ENCODE results near the gene M6PR.
"Not testable (repeated sequence)": the region's sequence is repeated elsewhere in the genome, so short reads cannot be mapped to it uniquely, and the experiment has no call there.

The M6PR gene

DNA sequence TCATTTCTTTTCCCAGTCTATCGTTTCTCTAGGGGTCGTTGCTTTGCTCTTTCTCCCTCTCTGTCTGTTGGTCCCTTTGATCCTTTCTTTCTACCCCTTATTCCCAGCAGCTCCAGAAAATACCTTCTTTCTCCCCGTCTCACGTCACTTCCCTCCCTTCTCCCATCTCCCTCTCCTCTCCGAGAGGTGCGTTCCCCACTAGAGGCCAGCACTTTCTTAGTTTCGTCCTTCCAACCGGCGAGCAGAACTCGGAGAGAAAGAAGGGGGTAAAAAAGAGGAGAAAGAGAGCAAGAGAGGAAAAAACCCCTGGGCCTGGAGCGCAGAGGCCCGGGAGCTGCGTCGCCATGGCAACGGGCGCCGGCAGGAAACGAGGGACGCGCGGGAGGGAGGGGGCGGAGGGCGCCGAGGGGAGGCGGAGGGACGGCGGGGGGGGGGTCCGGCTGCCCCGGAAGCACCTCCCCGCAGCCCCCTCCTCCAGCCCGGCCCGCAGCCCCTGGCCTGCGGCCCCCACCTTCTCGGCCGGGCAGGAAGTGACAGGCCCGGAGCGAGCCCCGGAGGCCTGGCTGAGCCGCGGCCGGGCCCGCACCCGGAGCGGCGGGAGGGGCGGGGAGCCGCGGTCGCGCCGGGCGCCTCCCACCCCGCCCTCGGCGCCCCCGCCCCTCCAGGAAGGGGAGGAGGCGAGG lies 35.3 kb downstream of the M6PR start, which contains the start of gene PHC1:
Gene PHC1 (plus strand): TSS at position 477 of the 683 bp plus-strand sequence. CDS start 3,169 bp downstream, outside the sequence.
- DNase-seq (ENCODE audit: low read depth in 4 of 4, low spot score in 1 of 4) = peak; percentile 38 to 73 (median 52)

DNA sequence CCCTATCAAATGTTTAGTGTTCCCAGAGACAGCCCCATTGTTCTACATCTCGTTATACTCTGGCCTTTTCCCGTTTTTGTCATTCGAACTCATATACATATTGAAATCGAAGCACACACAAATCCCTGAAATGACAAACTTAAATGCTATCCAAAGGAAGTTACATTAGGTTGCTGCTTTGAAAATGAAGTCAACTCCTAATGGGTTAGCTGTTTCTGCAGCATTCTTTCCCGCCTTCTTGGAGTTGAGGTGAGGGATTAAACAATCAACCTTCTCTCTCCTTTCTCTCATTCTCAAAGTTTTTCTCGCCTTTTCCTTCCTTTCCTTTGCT lies 35.8 kb downstream of the M6PR start:
- no peak for DNase-seq (ENCODE audit: low read depth in 4 of 4, low spot score in 1 of 4)

DNA sequence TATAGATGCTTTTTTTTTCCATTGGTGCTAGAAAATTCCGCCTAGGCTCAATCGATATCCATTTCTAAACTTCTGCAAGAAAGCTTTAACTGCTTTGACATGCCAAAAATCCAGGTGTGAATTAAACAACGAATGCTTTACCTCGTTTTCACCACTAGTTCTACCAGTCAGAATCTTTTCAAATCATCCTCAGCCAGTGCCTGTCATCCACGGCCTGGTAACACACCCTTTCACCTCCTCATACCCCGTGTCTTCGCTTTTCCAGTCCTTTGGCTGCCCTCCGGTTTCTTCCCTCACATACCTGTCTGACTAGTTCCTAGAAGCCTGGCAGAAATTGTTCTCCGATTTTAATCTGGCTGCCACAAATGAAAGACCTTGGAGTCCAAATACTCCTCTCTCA lies 36.5 kb downstream of the M6PR start:
- no peak for DNase-seq (ENCODE audit: low read depth in 4 of 4, low spot score in 1 of 4)

DNA sequence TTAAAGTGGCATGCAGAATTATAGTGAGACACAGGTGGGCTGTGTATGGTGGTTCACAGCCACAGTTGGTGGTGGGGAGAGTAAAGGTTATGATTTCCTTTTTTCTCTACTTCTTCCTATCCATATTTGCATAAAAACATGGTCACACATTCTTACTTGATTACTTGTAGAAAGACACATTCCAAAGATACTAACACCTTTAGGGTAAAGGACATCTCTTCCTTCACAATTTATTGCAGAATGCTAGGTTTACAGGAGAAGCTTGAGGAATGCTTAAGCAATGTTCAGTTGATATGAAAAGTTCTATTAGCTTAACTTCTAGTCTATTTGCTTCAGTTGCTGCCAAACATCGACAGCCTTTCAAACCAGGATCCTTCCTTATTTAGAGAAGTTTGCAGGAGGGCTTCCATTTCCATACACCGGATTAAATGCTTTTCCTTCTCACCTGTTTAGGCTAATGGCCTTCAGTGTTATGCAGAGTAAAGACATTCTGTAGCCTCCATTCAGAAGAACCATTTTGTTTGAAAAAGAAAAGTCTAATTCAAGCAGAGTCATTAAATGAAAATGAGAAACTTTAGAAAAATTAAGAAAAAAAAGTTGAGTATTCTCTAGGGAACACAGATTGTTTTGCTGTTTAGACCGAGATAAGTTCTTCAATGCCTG lies 37.7 kb downstream of the M6PR start:
- DNase-seq (ENCODE audit: low read depth in 4 of 4, low spot score in 1 of 4) = no peak

DNA sequence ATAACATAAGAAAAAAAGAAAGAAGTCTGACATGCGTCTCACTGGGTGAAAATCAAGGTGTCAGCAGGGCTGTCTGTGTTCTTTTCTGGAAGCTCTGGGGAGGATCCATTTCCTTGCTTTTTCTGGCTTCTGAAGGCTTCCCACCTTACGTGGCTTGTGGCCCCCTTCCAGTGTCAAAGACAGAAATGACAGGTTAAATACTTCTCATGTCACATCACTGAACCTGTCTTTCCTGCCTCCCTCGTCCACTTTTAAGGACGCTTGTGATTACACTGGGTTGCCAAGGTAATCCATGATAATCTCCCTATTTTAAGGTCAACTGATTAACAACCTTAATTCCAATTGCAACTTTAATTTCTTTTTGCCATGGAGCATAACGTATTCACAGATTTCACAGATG lies 39.7 kb downstream of the M6PR start:
- DNase-seq (ENCODE audit: low read depth in 4 of 4, low spot score in 1 of 4) = no peak

- no peak for DNase-seq (ENCODE audit: low read depth in 4 of 4, low spot score in 1 of 4)
Measured at GRCh38 chr12:8907513-8907912, 41.9 kb downstream of the M6PR start.

DNA sequence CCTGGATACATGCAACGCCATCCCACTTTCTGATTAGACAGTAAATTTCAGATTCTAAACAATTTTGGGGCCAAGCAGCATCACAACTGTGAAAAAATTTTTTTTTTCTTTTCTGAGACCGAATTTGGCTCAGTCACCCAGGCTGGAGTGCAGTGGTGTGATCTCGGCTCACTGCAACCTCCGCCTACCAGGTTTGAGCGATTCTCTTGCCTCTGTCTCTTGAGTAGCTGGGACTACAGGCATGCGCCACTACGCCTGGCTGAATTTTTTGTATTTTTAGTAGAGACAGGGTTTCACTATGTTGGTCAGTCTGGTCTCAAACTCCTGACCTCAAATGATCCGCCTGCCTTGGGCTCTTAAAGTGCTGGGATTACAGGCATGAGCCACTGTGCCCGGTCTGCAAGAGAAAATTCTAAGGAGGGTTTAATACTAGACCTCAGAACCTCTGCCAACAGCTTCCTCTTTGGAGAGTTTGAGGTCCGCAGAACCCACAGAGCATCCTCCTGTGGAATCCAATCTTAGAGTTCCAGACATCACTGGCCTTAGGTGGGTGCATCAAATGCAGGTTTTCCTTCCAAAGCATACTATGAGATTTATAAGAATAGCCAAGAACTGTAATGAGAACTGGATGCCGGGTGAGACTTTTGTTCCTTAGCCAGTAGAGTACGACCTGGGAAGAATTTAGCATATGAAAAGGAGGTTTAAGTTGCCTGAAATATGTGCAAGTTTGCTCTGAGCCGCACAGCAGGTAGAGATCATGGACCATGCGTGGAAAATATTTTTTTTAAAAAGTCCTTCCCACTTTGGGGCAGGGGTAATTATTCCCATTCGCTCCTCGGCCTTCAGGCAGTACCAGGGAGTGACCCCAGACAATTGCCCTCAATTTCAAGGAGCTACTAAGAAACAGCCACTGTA lies 42.9 kb downstream of the M6PR start:
- no peak for DNase-seq (ENCODE audit: low read depth in 4 of 4, low spot score in 1 of 4)

DNA sequence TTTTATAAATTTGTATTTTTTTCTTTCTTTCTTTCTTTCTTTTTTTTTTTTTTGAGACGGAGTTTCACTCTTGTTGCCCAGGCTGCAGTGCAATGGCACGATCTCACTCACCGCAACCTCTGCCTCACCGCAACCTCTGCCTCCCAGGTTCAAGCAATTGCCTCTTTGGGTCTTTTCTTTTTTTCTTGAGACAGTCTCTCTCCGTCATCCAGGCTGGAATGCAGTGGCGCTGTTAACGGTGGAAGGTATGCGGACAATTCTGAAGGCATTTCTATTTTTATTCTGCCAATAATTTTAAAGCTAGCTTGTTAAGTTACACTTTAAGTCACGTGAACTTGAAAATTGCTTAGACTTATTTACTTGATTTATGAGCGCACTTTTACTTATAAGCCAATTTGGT lies 43.9 kb downstream of the M6PR start:
- DNase-seq (ENCODE audit: low read depth in 4 of 4, low spot score in 1 of 4) = no peak

- no peak for DNase-seq (ENCODE audit: low read depth in 4 of 4, low spot score in 1 of 4)
Measured at GRCh38 chr12:8904665-8905064, 44.8 kb downstream of the M6PR start.

- no peak for DNase-seq (ENCODE audit: low read depth in 4 of 4, low spot score in 1 of 4)
Measured at GRCh38 chr12:8903646-8904045, 45.8 kb downstream of the M6PR start.

DNA sequence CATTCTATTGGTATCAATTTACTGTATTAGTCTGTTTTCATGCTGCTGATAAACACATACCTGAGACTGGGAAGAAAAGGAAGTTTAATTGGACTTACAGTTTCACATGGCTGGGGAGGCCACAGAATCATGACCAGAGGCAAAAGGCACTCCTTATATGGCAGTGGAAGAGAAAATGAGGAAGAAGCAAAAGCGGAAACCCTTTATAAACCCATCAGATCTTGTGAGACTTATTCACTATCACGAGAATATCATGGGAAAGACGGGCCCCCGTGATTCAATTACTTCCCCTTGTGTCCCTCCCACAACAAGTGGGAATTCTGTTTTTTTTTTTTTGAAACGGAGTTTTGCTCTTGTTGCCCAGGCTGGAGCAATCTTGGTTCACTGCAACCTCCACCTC lies 46.7 kb downstream of the M6PR start:
- DNase-seq (ENCODE audit: low read depth in 4 of 4, low spot score in 1 of 4) = not testable (repeated sequence)

DNA sequence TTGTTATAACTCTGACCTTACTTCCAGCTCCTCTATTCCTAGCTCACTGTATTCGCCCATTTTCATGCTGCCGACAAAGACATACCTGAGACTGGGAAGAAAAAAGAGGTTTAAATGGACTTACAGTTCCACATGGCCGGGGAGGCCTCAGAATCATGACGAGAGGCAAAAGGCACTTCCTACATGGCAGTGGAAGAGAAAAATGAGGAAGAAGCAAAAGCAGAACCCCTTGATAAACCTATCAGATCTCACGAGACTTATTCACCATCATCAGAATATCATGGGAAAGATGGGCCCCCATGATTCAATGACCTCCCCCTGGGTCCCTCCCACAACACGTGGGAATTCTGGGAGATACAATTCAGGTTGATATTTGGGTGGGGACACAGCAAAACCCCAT lies 49.6 kb downstream of the M6PR start:
- no peak for DNase-seq (ENCODE audit: low read depth in 4 of 4, low spot score in 1 of 4)

DNA sequence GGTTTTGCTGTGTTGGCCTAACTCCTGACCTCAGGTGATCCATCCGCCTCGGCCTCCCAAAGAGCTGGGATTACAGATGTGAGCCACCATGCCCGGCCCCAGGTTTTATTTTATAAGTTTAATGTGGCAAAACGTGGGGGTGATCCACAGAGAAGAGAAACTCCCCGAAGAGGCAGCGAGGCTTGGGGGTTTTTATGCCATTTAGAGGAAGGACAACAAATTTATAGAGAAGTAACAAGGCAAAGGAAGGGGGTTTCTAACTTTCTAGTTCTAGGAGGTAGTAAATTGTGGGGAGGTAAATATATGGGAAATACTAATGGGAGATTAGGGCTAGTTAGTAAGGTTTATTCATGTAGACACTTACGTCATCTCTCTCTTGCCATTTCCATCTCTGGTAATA lies 52.4 kb downstream of the M6PR start:
- DNase-seq (ENCODE audit: low read depth in 4 of 4, low spot score in 1 of 4) = no peak

DNA sequence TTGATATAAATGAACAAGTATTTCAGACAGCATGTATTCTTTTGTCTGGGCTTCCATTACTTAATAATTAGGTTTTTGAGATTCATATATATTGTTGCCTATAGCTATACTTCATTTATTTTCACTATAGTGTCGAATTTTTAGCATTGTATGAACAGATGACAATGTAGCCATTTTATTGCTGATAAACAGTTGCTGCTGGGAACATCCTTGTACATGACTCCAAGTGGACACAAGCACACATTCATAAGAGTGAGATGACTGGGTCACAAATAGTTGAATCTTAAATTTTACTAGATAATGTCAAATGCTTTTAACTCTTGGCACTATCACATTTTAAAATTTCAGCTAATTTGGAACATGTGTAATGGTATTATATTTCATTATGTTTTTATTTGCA lies 54.5 kb downstream of the M6PR start:
- no peak for DNase-seq (ENCODE audit: low read depth in 4 of 4, low spot score in 1 of 4)

DNA sequence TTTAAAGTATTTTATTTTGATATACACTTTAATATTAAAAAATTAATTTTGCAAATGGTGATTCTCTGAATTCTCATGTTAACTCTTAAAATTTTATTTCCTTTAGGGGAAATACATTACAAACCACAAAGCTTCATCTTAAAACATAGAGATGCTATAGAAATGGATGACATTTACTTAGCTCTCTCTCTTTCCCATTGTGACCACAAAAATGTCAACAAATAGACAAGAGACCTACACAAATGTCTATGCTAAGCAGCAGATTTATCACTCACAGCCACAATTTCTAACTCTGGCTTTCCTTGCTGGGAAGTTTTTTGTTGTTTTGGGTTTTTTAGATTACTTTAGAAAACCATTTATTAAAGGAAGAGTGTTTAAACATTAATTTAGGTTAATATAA lies 55.1 kb downstream of the M6PR start:
- DNase-seq (ENCODE audit: low read depth in 4 of 4, low spot score in 1 of 4) = no peak

- no peak for DNase-seq (ENCODE audit: low read depth in 4 of 4, low spot score in 1 of 4)
Measured at GRCh38 chr12:8891976-8892375, 57.5 kb downstream of the M6PR start.
